HepG2 (cell line): Measurements from ENCODE around the gene RARS2.

Source experiments
- CREB1 ChIP-seq, 2 experiments: fragments of 450-650 bp in 1 of 2; IDR thresholded peaks; 2 replicates each; pipeline ENCODE4 v1.6.1; 2016 to 2017; ENCODE audit warnings: control low read depth in 1 of 2, mild to moderate bottlenecking in 1 of 2, missing compliant biosample characterization in 1 of 2, missing genetic modification characterization in 1 of 2
- FOXK2 ChIP-seq: fragments of 450-650 bp; IDR thresholded peaks from 2 replicates; pipeline ENCODE4 v1.6.1; 2016
- HES4 ChIP-seq: sonication (generic); formaldehyde crosslinking; IDR thresholded peaks from 2 replicates; pipeline ENCODE4 v1.9.0; 2021; ENCODE audit warnings: mild to moderate bottlenecking, missing genetic modification reagents, borderline replicate concordance
- PHB2 ChIP-seq: fragments of 450-650 bp; IDR thresholded peaks from 2 replicates; pipeline ENCODE4 v1.6.1; 2018; ENCODE audit not compliant: partially characterized antibody
- POLR2A ChIP-seq, 2 experiments: IDR thresholded peaks; 2 replicates each; pipeline ENCODE4 v1.6.1; 2011; ENCODE audit warnings: low read depth in 2 of 2, low read length in 2 of 2, mild to moderate bottlenecking in 1 of 2, moderate library complexity in 1 of 2; ENCODE audit not compliant: insufficient read depth in 1 of 2
- RAD21 ChIP-seq: fragments of 450-650 bp; formaldehyde crosslinking; IDR thresholded peaks from 2 replicates; pipeline ENCODE4 v1.5.0; 2020; ENCODE audit warnings: mild to moderate bottlenecking
- ZEB1 ChIP-seq: IDR thresholded peaks from 2 replicates; pipeline ENCODE4 v1.6.1; 2012; ENCODE audit warnings: mild to moderate bottlenecking, low read depth, inconsistent platforms; ENCODE audit not compliant: insufficient replicate concordance
- TF ChIP-seq, protein P1 (sequence below), 2 experiments: IDR thresholded peaks; 2 replicates each; pipeline ENCODE4 v1.6.1; 2011 to 2012; ENCODE audit warnings: low read length in 2 of 2, borderline replicate concordance in 1 of 2, low read depth in 1 of 2, mild to moderate bottlenecking in 1 of 2, moderate library complexity in 1 of 2
- TF ChIP-seq, protein P2 (sequence below): sonication (generic); formaldehyde crosslinking; IDR thresholded peaks from 2 replicates; pipeline ENCODE4 v1.5.0; 2020; ENCODE audit warnings: mild to moderate bottlenecking, missing genetic modification reagents, moderate library complexity

DNA sequence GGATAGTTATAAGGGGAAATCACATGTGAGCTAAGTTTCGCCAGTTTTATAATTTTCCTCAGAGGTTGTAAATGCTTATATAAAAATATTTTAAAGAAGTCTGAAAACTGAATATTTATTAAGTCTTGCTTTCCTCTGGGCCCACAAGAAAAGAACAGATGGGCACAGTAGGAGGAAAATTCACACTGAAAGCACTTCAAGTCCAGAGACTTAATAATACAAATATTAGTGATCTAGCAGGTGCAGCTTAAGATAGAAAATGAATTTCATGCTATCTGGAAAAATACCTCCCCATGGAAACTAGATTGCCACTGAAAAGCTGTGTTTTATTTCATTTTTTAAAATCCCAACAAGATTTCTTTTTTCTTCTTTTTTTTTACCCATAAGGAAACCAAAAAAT lies 47.3 kb upstream of the RARS2 start:
- TF ChIP-seq POLR2A (IDR thresholded peaks at IDR 0.05; ENCODE audit: insufficient read depth in 1 of 2, low read depth in 2 of 2, low read length in 2 of 2): no peak
- TF ChIP-seq PHB2: no peak
- TF ChIP-seq CREB1 (IDR thresholded peaks at IDR 0.05): no peak
- TF ChIP-seq CREB1 (CRISPR knock-in tag; IDR thresholded peaks at IDR 0.05): no peak
- TF ChIP-seq RAD21: no peak
- TF ChIP-seq, protein P1, sequence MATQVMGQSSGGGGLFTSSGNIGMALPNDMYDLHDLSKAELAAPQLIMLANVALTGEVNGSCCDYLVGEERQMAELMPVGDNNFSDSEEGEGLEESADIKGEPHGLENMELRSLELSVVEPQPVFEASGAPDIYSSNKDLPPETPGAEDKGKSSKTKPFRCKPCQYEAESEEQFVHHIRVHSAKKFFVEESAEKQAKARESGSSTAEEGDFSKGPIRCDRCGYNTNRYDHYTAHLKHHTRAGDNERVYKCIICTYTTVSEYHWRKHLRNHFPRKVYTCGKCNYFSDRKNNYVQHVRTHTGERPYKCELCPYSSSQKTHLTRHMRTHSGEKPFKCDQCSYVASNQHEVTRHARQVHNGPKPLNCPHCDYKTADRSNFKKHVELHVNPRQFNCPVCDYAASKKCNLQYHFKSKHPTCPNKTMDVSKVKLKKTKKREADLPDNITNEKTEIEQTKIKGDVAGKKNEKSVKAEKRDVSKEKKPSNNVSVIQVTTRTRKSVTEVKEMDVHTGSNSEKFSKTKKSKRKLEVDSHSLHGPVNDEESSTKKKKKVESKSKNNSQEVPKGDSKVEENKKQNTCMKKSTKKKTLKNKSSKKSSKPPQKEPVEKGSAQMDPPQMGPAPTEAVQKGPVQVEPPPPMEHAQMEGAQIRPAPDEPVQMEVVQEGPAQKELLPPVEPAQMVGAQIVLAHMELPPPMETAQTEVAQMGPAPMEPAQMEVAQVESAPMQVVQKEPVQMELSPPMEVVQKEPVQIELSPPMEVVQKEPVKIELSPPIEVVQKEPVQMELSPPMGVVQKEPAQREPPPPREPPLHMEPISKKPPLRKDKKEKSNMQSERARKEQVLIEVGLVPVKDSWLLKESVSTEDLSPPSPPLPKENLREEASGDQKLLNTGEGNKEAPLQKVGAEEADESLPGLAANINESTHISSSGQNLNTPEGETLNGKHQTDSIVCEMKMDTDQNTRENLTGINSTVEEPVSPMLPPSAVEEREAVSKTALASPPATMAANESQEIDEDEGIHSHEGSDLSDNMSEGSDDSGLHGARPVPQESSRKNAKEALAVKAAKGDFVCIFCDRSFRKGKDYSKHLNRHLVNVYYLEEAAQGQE (IDR thresholded peaks at IDR 0.05; ENCODE audit: borderline replicate concordance in 1 of 2, low read depth in 1 of 2, low read length in 2 of 2): no peak
- no peak for TF ChIP-seq HES4
- TF ChIP-seq ZEB1: no peak
- TF ChIP-seq FOXK2: no peak
- TF ChIP-seq, protein P2, sequence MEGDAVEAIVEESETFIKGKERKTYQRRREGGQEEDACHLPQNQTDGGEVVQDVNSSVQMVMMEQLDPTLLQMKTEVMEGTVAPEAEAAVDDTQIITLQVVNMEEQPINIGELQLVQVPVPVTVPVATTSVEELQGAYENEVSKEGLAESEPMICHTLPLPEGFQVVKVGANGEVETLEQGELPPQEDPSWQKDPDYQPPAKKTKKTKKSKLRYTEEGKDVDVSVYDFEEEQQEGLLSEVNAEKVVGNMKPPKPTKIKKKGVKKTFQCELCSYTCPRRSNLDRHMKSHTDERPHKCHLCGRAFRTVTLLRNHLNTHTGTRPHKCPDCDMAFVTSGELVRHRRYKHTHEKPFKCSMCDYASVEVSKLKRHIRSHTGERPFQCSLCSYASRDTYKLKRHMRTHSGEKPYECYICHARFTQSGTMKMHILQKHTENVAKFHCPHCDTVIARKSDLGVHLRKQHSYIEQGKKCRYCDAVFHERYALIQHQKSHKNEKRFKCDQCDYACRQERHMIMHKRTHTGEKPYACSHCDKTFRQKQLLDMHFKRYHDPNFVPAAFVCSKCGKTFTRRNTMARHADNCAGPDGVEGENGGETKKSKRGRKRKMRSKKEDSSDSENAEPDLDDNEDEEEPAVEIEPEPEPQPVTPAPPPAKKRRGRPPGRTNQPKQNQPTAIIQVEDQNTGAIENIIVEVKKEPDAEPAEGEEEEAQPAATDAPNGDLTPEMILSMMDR (CRISPR knock-in tag): no peak
